ENCODE data around the gene DRD2.

DNA sequence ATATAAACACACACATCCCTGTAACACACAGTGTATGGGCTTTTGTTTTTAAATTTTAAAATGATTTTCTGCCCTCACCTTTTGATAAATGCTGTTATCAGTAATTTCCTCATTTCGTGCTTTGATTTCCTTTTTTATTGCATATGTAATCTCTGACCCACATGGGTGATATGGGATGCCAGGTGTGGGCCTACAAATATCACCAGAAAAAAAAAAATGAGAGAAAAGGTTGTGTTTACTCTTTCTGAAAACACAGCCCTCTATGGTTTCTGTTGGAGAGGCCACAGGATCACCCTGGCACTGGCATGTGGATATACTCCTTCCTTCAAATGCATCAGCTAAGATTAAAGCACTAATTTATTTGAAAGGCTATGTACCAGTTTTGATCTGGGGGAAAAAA lies 17.0 kb downstream of the DRD2 start:
- TF ChIP-seq, protein P1, sequence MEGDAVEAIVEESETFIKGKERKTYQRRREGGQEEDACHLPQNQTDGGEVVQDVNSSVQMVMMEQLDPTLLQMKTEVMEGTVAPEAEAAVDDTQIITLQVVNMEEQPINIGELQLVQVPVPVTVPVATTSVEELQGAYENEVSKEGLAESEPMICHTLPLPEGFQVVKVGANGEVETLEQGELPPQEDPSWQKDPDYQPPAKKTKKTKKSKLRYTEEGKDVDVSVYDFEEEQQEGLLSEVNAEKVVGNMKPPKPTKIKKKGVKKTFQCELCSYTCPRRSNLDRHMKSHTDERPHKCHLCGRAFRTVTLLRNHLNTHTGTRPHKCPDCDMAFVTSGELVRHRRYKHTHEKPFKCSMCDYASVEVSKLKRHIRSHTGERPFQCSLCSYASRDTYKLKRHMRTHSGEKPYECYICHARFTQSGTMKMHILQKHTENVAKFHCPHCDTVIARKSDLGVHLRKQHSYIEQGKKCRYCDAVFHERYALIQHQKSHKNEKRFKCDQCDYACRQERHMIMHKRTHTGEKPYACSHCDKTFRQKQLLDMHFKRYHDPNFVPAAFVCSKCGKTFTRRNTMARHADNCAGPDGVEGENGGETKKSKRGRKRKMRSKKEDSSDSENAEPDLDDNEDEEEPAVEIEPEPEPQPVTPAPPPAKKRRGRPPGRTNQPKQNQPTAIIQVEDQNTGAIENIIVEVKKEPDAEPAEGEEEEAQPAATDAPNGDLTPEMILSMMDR (IDR thresholded peaks at IDR 0.05; ENCODE audit: borderline replicate concordance, extremely low read depth, low read length, poor library complexity, severe bottlenecking): no peak
- no peak for TF ChIP-seq EZH2 (IDR thresholded peaks at IDR 0.05; ENCODE audit: borderline replicate concordance, low read depth, low read length, severe bottlenecking)

All from DND-41 (cell line).